ENCODE measurements around the gene SCN4A.

The SCN4A gene

GRCh38 chr17:64001763-64002529 lies 29.2 kb upstream of the SCN4A start:
- no peak for FAIRE-seq

GRCh38 chr17:64001091-64001579 lies 28.4 kb upstream of the SCN4A start:
- no peak for FAIRE-seq

DNA sequence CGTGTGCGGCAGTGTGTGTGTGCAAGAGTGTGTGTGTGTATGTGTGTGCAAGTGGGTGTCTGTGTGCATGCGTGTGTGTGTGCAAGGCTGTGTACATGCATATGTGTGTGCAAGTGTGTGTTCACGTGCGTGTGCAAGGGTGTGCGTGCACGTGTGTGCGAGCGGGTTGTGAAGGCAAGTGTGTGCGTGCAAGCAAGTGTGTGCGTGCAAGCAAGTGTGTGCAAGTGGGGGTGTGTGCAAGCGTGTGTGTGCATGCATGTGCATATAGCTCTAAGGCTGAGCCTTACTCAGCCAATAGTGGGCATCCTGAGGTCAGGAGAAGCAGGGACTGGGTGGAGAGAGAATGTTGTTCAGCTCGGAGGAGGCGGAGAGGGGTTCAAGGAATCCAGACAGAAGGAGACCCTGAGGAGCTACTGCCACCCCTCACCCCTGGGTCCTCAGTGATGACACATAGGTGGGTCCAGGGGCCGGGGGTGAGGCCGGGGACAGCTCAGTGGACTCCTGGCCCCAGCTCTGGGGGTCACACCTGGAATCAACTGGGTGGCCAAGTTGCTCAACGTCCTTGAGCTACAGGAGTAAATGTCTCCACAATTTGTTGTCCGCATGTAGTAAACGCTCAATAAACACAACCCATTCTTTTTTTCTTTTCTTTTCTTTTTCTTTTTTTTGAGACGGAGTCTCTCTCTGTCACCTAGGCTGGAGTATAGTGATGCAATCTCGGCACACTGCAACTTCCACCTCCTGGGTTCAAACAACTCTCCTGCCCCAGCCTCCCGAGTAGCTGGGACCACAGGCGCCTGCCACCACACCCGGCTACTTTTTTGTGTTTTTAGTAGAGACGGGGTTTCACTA lies 27.2 kb upstream of the SCN4A start:
- FAIRE-seq, result no peak

- no peak for FAIRE-seq
These were observed 26.3 kb upstream of the SCN4A start for GRCh38 chr17:63998721-63999679.

GRCh38 chr17:63998050-63998720 lies 25.5 kb upstream of the SCN4A start, which contains the start of gene PRR29:
PRR29 (plus strand) TSS chr17:63998351; CDS start chr17:63998365, 14 bp downstream.
- no peak for FAIRE-seq

GRCh38 chr17:63997341-63998048 lies 24.8 kb upstream of the SCN4A start:
- FAIRE-seq, result no peak

DNA sequence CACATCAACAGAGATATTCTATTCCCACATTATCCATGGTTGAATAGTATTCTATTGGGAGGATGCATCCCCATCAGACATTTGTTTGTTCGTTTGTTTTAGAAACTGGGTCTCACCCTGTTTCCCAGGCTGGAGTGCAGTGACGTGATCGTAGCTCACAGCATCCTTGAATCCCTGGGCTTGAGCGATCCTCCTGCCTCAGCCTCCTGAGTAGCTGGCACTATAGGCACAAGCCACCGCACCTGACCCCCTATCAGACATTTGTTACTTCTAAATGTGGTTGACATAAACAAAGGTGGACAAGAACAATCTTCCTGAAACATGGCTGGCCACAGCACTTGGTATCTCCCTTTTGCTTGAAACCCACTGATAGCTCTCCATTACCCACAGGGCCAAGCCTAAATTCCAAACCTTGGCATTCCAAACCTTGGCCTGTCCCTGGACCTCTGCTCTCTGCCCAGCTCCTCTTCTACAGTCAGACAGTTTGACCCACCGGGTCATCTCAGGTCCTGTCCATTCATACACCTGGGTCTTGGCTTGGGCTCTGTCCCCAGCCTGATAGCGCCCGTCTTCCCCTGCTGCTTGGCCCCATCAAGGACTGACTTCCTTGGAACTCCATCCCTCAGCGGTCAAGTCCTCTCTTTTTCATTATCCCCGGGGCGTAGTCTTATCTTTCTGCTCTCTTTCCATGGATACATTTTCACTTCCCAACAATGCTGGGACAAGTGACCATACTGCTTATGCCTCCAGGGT lies 23.9 kb upstream of the SCN4A start:
- no peak for FAIRE-seq

DNA sequence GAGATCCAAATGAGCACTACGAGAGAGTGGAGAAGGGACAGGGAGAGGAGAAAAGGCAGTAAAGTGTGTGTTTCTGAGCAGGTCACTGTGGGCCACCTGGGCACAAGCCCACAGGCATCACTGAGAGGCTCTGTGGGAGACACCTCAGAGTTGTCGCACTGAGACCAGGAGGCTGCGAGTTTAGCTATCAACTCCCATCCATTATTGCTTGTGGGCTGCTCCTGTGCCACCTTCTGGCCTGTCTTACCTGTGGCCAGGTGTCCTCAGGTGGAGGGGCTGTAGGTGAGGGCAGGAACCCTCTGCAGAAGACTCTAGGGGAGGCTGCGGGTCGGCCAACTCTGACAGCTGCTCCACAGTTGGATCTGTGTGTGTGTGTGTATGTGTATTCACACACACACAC lies 22.9 kb upstream of the SCN4A start:
- FAIRE-seq, result no peak

- no peak for FAIRE-seq
These were observed 20.8 kb upstream of the SCN4A start for GRCh38 chr17:63993368-63993985.

DNA sequence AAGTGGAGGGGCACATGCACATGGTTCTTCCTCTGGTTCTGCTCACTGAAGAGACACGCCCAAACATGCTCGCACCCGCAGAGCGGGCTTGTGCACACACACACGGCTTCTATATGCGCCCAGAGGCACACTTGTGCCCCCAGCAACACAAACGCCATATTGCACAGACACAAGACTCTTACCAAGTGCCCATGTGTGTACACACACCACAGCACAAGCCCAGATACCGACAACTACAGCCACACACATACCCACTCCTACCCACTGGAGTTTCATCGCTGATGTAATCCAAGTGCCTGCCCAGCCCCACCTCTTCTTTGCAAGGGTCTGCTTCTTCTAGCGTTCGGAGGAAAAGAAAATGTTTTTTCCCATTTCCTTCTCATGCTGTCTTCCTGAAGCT lies 18.9 kb upstream of the SCN4A start:
- FAIRE-seq, result no peak

DNA sequence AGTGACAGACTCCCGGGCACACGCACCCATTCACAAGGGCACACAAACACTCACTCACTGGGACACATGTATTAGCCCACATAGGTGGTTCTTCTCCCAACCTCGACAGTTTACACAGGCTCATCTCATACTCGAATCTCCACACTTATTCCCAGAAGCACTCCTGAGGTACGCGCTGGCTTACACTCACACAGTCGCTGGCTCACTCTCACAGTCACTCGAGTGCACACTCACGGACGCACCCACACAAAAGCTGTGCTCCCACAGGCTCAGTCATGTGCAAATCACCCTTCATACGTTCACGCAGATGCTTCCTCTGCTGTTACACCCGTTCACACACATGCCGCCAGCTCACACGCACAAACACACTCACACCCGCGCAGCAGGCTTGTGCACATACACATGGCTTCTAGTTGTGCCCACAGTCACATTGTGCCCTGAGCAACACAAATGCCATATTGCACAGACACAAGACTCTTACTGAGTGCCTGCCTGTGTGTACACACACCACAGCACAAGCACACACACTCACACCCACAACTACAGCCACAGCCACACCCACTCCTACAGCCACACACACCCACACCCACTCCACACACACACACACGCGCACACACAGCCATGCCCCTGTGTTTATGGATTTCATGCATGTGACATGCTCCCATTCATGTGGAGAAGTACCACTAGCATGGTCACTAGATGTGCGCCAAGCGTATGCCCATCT lies 17.1 kb upstream of the SCN4A start:
- FAIRE-seq, result no peak

GRCh38 chr17:63988741-63989621 lies 16.3 kb upstream of the SCN4A start:
- FAIRE-seq, result no peak

DNA sequence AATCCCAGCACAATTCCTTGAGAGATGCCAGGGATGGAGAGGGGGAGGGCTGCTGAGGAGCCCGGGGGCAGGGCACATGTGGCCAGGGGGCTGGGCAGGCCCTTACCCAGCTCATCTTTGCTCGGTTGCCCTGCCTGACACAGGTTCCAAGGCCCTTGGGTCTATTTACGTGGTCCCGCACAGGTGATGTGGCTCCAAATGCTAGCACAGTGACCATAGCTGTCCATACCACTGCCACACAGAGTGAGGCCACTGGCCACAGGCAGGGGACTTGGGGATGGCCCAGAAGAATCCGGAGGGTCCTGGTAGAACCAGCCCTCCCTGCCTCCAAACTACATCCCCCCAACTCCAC lies 15.4 kb upstream of the SCN4A start:
- FAIRE-seq, result no peak

DNA sequence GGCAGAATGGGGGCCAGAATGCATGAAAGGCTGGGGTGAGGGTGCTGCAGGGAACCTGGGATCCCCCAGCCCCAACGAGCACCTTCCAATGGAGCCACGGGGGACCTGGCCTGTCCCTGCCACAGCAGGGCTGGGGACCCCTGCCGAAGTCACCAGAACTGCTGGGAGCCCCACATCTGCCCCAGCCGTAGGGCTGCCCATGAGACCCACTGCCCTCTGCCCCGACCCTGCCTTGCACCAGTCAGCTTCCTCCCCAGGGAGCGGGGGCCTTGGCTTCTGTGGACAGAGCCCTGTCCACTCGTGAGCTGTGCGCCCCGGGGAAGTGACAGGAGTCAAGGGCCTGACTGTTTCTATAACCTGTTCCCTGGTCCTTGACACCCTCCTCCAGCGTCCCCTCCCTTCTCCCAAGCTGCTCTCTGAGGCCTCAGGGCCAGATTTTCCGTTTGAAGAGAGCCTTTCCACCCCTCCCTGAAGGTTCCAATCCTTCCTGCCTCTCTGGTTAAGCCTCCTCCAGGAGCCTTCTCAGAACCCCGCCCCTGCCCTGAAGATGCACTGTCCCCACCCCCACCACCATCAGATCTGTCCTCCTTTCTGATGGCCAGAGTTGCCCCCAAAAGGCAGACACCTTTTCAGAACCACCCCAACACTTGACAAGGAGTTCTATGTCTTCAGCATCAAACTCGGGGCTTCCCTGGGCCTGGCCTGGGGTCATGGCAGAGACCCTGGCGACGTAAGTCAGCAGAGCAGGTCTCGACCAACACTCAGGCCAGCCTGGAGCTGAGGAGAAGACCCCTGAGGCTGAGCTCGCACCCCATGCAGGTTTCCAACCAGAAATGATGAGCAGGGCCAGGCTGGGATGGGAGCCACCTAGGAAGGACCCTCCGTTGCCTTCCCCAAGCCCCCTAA lies 14.8 kb upstream of the SCN4A start:
- no peak for FAIRE-seq

- no peak for FAIRE-seq
These were observed 14.1 kb upstream of the SCN4A start for GRCh38 chr17:63986821-63987220.

GRCh38 chr17:63985387-63986140 lies 12.8 kb upstream of the SCN4A start:
- no peak for FAIRE-seq
